Measurements from ENCODE around the gene DUSP10. TPM values are rescaled to one million over a fixed set of nuclear protein-coding genes. Genes with fewer than 3 reads are reported as not detected.

DUSP10 gene
- total RNA-seq, 4 donors from 2014 or later: 1.4 to 11.6 (median 4.4) TPM

- H3K36me3 ChIP-seq: no peaks in the 10 kb centered on the region
- H3K4me1 ChIP-seq: no peaks in the 10 kb centered on the region
- H3K9me3 ChIP-seq: no peaks in the 10 kb centered on the region
- no peak for DNase-seq
- TF ChIP-seq POLR2A (IDR thresholded peaks at IDR 0.05) (no peak), CTCF (IDR thresholded peaks at IDR 0.05) (no peak)
- no peak overlapping the region for H3K27ac ChIP-seq
- no peak overlapping the region for H3K4me3 ChIP-seq
- H3K27me3 ChIP-seq: no peaks in the 10 kb centered on the region
Measured at GRCh38 chr1:221669441-221669840, 72.4 kb downstream of the DUSP10 start.

- H3K36me3 ChIP-seq: no peaks in the 10 kb centered on the region
- DNase-seq: no peak
- no peaks in the 10 kb centered on the region for H3K4me1 ChIP-seq
- H3K27me3 ChIP-seq: no peaks in the 10 kb centered on the region
- H3K4me3 ChIP-seq: no peak overlapping the region
- TF ChIP-seq POLR2A (IDR thresholded peaks at IDR 0.05): no peak
- no peak for TF ChIP-seq CTCF (IDR thresholded peaks at IDR 0.05)
- H3K27ac ChIP-seq: no peak overlapping the region
- H3K9me3 ChIP-seq: no peaks in the 10 kb centered on the region
Measured at GRCh38 chr1:221667504-221667903, 74.4 kb downstream of the DUSP10 start.

GRCh38 chr1:221664253-221664652 is 77.6 kb downstream of the DUSP10 start:
- Histone ChIP-seq H3K4me1 (no peaks in the 10 kb centered on the region), H3K27ac (no peak overlapping the region), H3K9me3 (no peaks in the 10 kb centered on the region), H3K27me3 (no peaks in the 10 kb centered on the region), H3K36me3 (no peaks in the 10 kb centered on the region), H3K4me3 (no peak overlapping the region)
- DNase-seq: no peak
- TF ChIP-seq POLR2A (IDR thresholded peaks at IDR 0.05): no peak
- no peak for TF ChIP-seq CTCF (IDR thresholded peaks at IDR 0.05)

- Histone ChIP-seq H3K9me3 (no peaks in the 10 kb centered on the region), H3K27me3 (no peaks in the 10 kb centered on the region), H3K36me3 (no peaks in the 10 kb centered on the region), H3K4me3 (no peak overlapping the region), H3K27ac (no peak overlapping the region), H3K4me1 (no peaks in the 10 kb centered on the region)
- no peak for DNase-seq
- TF ChIP-seq CTCF (IDR thresholded peaks at IDR 0.05) (no peak), POLR2A (IDR thresholded peaks at IDR 0.05) (no peak)
Measured at GRCh38 chr1:221663321-221663720, 78.6 kb downstream of the DUSP10 start.

GRCh38 chr1:221655766-221656305 is 86.1 kb downstream of the DUSP10 start:
- Histone ChIP-seq H3K9me3 (no peaks in the 10 kb centered on the region), H3K27ac (no peak overlapping the region), H3K4me3 (no peak overlapping the region), H3K36me3 (no peaks in the 10 kb centered on the region), H3K27me3 (no peaks in the 10 kb centered on the region), H3K4me1 (no peaks in the 10 kb centered on the region)
- DNase-seq: no peak
- TF ChIP-seq POLR2A (IDR thresholded peaks at IDR 0.05) (no peak), CTCF (IDR thresholded peaks at IDR 0.05) (no peak)

All from Peyer's patch (tissue), 4 donors.